Coronary artery (tissue), 2 donors: ENCODE measurements around the gene PSMB2.
A peak's percentile ranks its signal among the peaks of the same experiment; 100 is the strongest.
"Not testable (repeated sequence)": the region's sequence is repeated elsewhere in the genome, so short reads cannot be mapped to it uniquely, and the experiment has no call there.

ENCODE experiments used
- DNase-seq: peaks from one replicate; pipeline ENCODE4 v3.0.0-alpha.2; 2017; ENCODE audit warnings: low spot score
- H3K27ac ChIP-seq, 2 donors: fragments of 200-600 bp; sonication (generic); one replicate each; pipeline ENCODE4 v1.5.1; 2016 to 2019
- H3K4me3 ChIP-seq: fragments of 200-600 bp; sonication (generic); 2 replicates; pipeline ENCODE4 v1.5.1; 2016; ENCODE audit warnings: mild to moderate bottlenecking, moderate library complexity
- CTCF ChIP-seq: fragments of 200-600 bp; sonication (generic); IDR thresholded peaks from one replicate; pipeline ENCODE4 v1.5.1; 2019; ENCODE audit warnings: antibody characterized with exemption

Gene PSMB2

GRCh38 chr1:35580949-35581388 is 60.4 kb downstream of the PSMB2 start:
- DNase-seq = no peak
- Histone ChIP-seq H3K4me3 (no peak overlapping the region), H3K27ac (no peak overlapping the region)
- TF ChIP-seq CTCF = no peak

GRCh38 chr1:35577071-35577998 is 64.0 kb downstream of the PSMB2 start:
- H3K4me3 ChIP-seq = peak overlapping the region; percentile 69
- no peak for DNase-seq
- no peak overlapping the region for H3K27ac ChIP-seq

GRCh38 chr1:35576766-35577070 is 64.6 kb downstream of the PSMB2 start:
- DNase-seq, H3K27ac ChIP-seq: not testable (repeated sequence)
- peak overlapping the region; percentile 69 for H3K4me3 ChIP-seq

More at GRCh38 chr1:35577071-35577998, 64.0 kb downstream of the PSMB2 start:
- TF ChIP-seq CTCF = no peak

- no peak overlapping the region for H3K27ac ChIP-seq
These were observed 65.1 kb downstream of the PSMB2 start for GRCh38 chr1:35576061-35576765.

GRCh38 chr1:35575416-35575958 is 65.8 kb downstream of the PSMB2 start:
- DNase-seq = no peak

More at GRCh38 chr1:35576061-35576765, 65.1 kb downstream of the PSMB2 start:
- DNase-seq = no peak
- TF ChIP-seq CTCF = no peak
- H3K4me3 ChIP-seq = peak overlapping the region; percentile 69

GRCh38 chr1:35574655-35575415 is 66.5 kb downstream of the PSMB2 start:
- no peak for TF ChIP-seq CTCF
- Histone ChIP-seq H3K4me3 (no peak overlapping the region), H3K27ac (no peak overlapping the region)
- no peak for DNase-seq

More at GRCh38 chr1:35575416-35575958, 65.8 kb downstream of the PSMB2 start:
- no peak for TF ChIP-seq CTCF
- Histone ChIP-seq H3K27ac (no peak overlapping the region), H3K4me3 (no peak overlapping the region)
